GM19351 (cell line): ENCODE data around the gene ODR4.
"Not testable (repeated sequence)": the region's sequence is repeated elsewhere in the genome, so short reads cannot be mapped to it uniquely, and the experiment has no call there.

ENCODE experiments used
- ATAC-seq: cut with Tn5 transposase; IDR thresholded peaks from one replicate; pipeline ENCODE4 v1.9.1; 2021; ENCODE audit warnings: mild to moderate bottlenecking, moderate library complexity; ENCODE audit not compliant: unreplicated experiment

Gene ODR4

DNA sequence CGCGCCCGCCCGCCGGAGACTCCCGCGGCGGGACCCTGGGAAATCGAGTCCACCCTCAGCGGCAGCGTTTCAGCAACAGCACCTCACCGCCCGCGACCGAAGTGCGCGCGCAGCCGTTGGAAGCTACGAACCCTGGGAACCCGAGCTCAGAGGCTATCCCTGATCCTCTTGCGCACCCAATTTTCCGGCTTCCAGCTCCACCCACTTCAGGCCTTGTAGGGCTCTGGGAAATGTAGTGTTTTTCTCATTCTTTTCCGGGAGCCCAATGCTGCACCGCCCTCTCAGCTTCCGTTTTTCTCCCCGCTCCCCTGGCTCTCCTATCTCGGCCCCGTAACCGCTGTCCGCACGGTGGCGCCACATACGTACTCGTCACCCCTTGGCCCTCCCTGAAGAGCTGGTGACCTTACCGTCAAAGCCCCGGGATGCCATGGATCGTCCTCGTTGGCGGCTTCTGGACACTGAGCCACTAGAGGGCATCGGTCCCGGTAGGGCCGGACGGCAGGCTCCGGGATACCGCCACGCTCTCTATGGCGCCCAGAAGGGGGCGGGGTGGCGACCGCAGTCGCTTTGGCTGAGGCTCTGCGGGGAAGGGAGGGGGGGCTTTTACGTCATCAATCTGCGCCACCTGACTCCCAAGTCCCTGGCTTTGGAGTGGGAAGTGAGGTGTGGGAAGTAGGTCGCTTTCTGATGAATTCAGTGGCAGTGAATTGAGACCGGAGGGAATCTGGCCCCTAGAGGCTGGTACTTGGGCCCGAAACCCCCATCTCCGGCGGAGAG lies at the start of gene ODR4, which contains the start of gene TPR:
Gene ODR4, plus strand, starts transcription at position 687 of the 777 bp plus-strand sequence. CDS start 3,948 bp downstream, outside the sequence.
Gene TPR, minus strand, starts transcription at position 102 of the 777 bp plus-strand sequence. CDS start 225 bp downstream, outside the sequence.
- ATAC-seq = peak; percentile 80

- no peak for ATAC-seq
Measured at GRCh38 chr1:186326009-186326408, 49.6 kb upstream of the ODR4 start.

DNA sequence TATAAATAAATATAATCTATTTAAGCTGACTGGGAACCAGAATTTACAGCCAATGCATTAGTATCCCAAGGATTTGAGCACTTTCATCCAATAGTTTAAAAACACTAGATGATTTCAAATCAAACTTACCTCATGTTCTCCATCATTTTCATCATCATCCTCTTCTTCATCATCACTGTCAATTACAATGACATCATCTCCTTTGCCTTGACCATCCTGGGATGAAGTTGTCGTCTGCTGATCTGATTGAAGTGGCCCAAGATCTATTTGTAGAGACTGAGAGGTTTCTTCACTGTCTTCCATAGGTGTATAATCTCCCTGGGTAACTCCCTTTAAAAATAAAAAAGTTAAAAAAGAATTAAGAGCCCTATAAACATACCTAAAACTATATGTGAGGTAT lies 48.3 kb upstream of the ODR4 start:
- no peak for ATAC-seq

- no peak for ATAC-seq
Measured at GRCh38 chr1:186330758-186331157, 44.9 kb upstream of the ODR4 start.

DNA sequence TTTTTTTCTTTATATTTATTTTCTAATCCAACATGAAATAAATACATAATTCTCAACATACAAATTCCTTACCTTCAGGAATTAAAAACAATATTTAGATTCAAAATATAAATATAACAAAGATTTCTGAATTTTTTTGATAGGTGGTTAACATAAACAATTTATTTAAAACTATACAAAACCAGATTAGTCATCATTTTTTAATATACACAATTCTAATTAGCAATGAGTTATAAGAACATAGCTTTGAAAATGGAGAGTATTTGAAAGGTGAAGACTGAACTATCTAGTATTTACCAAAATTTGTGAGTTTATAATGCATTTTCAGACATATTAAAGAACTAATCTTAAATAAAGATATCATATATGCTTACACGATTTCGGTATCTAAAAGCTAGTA lies 38.1 kb upstream of the ODR4 start:
- no peak for ATAC-seq

GRCh38 chr1:186340772-186341171 lies 34.9 kb upstream of the ODR4 start:
- no peak for ATAC-seq

- ATAC-seq = not testable (repeated sequence)
Measured at GRCh38 chr1:186347837-186348691, 27.6 kb upstream of the ODR4 start.

DNA sequence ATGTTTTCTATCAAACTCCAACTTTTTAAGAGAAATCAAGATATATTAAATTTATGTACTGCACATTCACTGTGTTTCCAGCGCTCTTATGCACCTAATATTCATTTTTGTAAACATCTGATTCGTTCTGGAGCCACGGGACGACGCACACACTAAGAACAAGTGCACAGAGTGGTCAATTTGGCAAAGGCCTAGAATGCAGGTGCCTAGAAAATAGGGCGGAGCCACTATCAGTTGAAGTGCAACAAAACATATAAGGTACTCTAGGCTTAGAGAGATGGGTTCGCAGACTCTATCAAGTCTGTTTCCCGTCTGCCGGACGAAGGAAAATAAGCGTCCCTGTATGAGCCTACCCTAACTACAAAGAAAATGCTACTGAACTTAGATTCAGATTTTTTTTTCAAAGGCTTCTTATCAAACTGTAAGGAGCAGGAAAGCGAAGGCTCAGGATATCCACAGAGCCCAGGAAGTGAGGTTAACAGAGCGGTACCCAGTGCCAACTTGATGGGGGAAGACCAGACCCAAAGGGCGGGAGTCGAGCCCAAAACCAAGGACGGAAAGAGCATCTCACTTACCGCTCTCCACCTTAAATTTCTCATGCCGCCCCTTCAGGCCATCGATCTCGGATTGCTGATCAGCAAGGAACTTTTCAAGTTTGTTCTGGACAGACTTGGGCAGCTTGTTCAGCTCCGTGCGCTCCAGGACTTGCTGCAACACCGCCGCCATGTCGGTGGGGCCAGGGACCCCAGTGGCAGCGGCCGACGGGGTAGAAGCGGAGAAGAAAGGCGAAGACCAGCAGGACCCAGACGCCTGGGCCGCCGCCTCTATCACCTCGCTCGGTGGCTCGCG lies 1.1 kb upstream of the ODR4 start:
- ATAC-seq = peak; percentile 44

DNA sequence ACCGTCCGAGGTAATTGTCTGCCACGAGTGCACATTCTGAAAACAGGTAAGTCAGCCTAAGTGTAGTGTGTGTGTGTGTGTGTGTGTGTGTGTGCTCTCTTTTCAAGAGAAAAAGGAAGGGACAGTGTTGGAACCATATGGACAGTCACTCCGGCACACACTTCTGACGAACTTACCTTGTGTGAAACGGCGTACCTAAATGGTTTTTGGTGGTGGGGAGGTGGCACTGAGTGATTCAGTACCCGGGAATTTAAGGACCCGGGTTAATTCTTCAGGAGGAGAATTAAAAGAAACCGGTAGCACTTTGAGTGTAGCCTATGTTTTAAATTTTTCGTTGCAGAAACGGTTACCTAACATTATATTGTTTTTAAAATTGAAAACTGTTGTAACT lies 286 bp downstream of the ODR4 start:
- peak; percentile 5 for ATAC-seq

DNA sequence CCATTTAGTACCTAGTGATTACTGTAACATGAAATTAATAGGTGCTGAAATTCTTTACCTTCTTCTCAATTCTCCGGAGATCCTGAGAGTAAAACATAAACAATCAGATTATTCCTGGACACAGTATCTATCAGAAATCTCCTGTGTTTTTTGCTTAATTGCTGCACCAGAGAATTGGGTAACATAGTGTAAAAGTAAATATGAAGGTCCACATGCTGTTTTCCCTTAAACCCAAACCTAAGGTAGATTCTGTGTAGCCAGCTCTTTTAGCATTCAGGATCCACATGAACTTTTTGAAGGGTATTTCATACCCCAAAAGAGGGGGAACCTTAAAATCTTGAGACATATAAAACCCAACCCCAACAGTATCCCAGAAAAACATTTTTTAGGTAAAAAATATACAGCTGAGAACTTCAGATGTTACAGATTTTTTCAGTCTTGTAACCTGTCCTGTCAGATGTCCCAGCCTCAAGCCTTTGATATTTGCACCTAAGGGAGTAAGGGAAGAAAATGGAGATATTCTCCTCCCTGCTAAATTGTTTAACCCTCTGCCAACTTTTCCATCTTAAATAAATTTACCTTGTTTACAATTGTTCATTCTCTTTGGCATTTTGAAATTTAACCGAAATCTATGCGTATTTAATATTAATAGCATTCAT lies 11.2 kb downstream of the ODR4 start:
- no peak for ATAC-seq

DNA sequence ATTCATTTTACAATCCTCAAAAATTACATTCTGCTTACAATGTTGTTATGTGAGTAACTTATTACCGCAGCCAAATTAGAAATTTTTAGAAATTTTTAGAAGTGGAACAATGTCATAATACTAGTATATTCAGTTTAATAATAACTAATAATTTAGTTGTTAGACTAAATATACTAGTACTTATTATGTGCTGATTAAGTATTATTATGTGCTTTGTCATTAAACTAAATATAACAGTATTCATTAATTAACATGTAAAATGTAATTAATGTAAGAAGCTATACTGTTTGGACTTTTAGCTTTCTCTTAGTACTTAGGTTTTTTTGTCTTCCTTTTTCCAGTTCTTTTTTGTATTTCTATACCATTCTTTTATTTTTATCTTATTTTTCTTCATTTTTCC lies 15.3 kb downstream of the ODR4 start:
- no peak for ATAC-seq

GRCh38 chr1:186391841-186392240 lies 16.2 kb downstream of the ODR4 start:
- no peak for ATAC-seq

GRCh38 chr1:186392711-186393110 lies 17.1 kb downstream of the ODR4 start:
- ATAC-seq = not testable (repeated sequence)

DNA sequence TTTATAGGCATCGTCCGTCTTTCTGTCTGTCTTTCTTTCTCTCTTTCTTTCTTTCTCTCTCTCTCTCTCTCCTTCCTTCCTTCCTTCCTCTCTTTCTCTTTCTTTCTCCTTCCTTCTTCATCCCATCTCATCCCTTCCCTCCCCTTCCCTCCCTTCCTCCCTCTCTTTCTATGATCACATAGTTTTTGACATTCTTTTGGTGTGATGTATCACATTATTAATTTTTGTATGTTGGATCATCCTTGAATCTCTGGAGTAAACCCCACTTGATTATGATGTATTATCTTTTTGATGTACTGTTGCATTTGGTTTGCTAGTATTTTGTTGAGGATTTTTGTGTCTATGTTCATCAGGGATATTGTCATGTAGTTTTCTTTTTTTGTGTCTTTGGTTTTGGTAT lies 25.8 kb downstream of the ODR4 start:
- not testable (repeated sequence) for ATAC-seq

DNA sequence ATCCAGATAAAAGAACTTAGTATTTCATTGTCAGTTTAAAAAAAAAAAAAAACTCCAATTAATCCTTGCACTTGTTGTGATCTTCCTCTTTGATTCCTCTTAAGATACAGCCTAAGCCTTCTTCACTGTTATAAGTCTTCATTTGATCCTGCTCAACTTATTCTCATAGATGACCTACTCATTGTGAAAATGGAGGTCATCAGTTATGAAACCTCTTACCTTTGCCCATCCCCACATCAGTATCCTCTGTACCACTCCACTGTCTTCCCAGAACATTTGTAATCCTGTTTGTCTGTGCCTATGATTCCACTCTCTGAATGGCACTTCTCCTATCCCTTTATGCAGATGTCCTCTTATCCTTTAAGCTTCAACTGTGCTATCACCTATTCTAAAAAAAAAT lies 28.0 kb downstream of the ODR4 start:
- no peak for ATAC-seq

DNA sequence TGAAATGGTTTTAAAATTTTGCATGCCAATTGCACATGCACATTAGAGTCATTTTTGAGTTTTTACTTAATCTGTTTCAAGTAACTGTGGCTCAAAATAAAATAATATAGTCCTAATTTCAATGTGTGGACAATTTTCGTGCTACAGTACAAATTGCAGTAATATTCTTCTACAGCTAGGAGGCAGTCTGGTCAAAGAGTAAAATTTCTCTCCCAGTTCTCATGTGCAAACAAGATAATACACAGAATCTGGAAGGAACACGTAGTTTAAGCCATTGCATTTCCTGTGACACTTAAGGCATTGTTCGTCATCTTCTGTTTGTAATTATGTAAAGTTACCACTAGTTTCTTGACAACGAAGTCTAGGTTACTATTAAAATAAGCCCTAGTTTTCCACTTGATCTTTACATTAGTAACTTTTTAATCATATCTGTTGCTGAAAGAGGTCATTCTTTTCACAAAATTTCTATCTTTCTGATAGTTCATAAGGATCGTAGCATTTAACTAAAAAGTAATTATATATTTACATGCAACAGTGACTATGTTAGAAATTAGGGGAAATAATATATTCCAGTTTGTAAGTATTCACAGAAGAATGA lies 28.9 kb downstream of the ODR4 start:
- peak; percentile 77 for ATAC-seq

DNA sequence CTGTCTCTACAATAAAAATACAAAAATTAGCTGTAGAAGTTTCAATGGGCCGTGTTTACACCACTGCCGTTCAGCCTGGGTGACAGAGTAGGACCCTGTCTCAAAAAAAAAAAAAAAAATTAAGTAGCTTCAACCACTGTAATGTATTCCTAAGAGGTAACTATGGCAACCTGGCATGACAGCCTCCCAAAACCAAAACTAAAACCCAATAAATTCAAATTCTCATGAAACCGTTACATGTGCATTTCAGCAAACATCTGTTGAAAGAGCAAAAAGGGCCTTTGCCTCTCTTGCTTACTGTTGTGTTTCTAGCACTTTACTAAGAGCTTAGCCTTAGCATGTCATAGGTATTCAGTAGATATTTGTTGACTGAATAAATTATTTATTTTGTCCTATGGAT lies 33.5 kb downstream of the ODR4 start:
- no peak for ATAC-seq

- ATAC-seq = no peak
Measured at GRCh38 chr1:186413319-186413718, 37.7 kb downstream of the ODR4 start.

- ATAC-seq = no peak
Measured at GRCh38 chr1:186418503-186418902, 42.9 kb downstream of the ODR4 start.

GRCh38 chr1:186420311-186420710 lies 44.7 kb downstream of the ODR4 start:
- no peak for ATAC-seq
